NCI-H1417 (cell line): ENCODE measurements around the gene ADAM30.

ENCODE experiments used
- DNase-seq, 3 experiments: peaks; one replicate each; lab custom pipeline; 2025; lab: John Stamatoyannopoulos, UW

Gene ADAM30

GRCh38 chr1:119908661-119909060 lies 12.3 kb upstream of the ADAM30 start:
- peak; percentile 14 to 68 (median 65) for DNase-seq

- no peak for DNase-seq
These were observed 10.8 kb upstream of the ADAM30 start for GRCh38 chr1:119906927-119907652.

DNA sequence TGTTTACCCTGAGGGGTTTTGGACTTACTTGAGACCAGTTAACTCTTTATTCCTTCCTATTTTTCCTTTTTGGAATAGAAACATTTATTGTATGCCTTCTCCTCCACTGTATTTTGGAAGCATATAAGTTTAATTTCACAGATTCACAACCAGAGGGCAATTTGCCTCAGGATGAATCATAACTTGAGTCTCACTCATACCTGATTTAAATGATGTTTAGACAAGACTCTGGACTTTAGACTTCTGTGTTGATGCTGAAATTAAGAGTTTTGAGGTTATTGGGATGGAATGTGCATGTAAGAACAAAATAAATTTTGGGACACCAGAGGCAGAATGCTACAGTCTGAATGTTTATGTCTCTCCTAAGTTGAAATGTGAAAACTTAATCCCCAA lies 7.1 kb upstream of the ADAM30 start:
- DNase-seq = no peak

GRCh38 chr1:119902775-119903442 lies 6.6 kb upstream of the ADAM30 start:
- DNase-seq = no peak

DNA sequence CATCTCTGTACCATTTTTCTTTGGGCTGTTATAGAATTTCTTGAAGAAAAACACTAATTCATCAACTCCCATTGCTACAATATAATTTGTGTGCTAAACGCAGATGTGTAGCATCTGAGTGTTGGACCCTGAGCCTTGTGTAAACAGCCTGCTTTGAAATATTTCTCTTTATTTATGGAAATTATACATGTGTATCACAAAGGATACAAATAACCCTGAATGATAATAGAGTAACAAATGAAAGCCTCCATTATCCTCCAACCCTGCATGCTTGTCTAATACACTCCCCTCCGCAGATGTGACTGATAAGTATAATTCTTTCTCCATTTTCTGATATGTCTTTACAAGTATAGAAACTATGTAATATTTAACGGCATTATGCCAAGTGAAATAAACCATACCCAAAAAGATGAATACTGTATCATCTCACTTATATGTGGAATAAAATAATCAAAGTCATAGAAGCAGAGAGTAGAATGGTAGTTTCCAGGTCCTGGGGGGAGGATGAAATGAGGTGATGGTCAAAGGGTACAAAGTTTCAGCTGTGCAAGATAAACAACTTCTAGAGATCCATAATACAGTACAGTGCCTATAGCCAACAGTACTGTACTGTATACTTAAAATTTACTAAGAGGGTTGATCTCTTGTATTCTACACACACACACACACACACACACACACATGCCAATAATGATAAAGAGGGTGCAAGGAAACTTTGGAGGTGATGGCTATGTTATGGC lies 2.8 kb upstream of the ADAM30 start:
- peak in 2 of 3 experiments; percentile 11 to 53 for DNase-seq

GRCh38 chr1:119898530-119898929 lies 2.2 kb upstream of the ADAM30 start:
- DNase-seq = peak in 1 of 3 experiments; percentile 32

- no peak for DNase-seq
These were observed 1.2 kb downstream of the ADAM30 start for GRCh38 chr1:119895102-119895501.

DNA sequence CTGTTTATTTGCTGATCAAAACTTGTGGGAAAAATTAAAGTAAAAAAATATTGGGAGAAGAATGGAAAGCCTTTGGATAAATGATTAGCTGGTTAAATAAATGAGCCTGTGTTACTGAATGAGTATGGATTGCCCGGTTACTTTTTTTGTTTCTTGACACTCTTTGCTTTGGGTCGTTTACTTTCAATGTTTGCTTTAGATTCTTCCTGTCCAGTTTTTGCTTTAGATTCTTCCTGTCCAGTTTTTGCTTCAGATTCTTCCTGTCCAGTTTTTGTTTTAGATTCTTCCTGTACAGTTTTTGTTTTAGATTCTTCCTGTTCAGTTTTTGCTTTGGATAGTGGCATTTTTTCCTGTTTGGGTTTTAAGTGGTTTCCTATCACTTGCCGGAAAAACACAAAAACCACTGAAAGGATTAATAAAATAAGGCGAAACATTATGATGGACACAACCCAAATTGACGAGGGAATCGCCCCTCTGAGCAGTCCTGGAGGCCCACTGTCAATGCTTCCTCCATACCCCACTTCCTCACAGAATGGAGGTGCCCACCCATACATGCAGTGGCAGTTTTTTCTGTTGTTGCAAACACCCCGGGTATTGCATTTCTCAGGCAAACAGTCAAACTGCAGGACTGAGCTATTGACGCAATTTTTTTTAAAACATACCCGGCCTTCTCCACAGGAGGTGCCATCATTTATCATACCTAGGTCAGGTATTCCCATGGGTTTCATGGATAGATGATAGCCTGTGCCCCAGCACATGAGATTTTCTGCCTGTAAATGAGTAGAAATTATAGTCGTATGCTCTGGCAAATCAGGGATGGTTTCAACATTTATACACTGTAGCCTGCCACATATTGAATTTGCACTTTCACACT lies 2.3 kb downstream of the ADAM30 start:
- DNase-seq = peak in 1 of 3 experiments; percentile 15

GRCh38 chr1:119893238-119893791 lies 3.0 kb downstream of the ADAM30 start:
- no peak for DNase-seq

- DNase-seq = no peak
These were observed 4.9 kb downstream of the ADAM30 start for GRCh38 chr1:119891386-119891785.

DNA sequence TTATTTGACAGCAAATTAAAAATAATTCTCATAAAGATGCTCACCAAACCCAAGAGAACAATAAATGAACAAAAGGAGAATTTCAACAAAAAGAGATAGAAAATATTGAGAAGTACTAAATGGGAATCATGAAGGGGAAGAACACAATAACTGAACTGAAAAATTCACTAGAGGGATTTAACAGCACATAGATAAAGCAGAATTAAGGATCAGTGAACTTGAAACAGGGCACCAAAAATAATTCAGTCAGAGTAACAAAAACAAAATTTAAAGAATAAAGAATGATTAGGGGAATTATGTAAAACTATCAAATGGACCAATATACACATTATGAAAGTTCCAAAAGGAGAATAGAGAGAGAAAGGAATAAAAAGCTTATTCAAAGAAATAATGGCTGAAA lies 7.8 kb downstream of the ADAM30 start:
- DNase-seq = no peak

DNA sequence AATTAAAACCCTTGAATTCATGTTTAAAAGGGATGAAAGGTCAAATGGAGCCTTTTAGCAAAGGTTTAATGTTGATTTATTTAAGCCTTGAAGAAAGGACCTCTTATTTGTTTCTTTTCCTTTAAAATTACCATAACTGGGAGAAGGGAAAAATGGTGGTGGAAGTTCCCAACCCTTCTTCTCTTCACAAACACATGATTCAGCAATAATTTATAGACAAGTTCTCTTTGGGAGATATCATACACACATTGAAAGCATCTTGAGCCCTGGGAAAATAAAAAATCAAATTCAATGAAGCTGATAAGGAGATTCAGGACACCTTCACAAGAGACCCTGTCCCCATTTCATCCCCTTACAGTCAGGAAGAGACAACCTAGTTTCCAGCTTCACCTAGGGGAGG lies 8.9 kb downstream of the ADAM30 start:
- no peak for DNase-seq

DNA sequence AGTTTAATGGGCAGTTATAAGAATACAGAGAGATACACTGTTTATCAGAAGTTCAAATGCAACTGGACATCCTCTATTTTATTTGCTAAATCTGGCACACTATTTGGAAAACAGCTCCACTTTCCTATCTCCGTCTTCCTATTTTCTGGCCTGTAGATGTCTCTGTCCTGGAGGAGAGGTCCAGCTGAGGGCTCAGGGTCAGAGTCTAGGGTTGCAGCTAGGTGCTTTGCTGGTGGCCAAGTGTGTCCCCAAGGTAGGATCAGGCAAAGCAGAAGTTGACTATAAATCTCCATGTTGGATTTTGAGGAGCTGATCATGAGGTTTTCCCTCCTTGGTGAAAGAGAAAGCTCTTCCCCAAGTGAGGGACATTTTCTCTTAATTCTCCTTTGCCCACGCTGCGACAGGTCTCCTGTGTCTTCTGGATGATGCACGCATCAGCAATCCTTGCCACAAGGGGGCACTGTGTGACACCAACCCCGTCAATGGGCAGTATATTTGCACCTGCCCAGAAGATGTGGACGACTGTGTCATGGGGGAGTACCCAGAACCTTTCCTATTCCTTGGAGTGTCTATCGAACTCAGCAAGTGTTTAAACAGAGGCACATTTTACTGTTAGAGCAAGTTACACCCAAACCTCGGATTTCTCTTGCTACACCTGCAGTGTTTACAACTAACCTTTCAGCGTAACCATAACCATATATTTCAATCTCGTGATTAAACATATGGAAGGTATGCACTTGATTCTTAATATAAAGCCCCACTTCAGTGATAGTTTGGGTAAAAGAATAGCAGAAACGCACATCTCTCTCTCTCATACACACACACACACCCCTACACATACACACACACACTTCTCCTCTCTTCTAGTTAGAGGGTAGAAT lies 10.2 kb downstream of the ADAM30 start:
- peak; percentile 4 to 71 (median 59) for DNase-seq

- no peak for DNase-seq
These were observed 11.6 kb downstream of the ADAM30 start for GRCh38 chr1:119884711-119885110.

DNA sequence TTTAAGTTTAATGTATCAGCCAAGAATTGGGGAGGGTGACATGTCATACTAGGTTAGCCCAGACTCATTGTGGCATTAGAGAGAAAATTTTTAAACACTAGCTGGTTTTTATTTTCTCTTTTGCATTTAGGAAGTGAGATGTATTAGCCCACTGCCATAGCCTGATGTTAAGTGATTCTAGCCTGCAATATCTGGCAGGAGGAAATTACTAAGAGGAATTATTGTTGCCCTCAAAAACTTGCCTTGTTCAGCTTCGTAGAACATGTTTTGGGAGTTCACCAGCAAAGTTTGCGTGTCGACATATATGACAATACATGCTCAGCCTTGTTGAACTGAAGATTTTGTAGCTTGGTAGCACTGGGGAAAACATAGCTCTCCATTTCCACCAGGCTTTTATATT lies 12.5 kb downstream of the ADAM30 start:
- no peak for DNase-seq

DNA sequence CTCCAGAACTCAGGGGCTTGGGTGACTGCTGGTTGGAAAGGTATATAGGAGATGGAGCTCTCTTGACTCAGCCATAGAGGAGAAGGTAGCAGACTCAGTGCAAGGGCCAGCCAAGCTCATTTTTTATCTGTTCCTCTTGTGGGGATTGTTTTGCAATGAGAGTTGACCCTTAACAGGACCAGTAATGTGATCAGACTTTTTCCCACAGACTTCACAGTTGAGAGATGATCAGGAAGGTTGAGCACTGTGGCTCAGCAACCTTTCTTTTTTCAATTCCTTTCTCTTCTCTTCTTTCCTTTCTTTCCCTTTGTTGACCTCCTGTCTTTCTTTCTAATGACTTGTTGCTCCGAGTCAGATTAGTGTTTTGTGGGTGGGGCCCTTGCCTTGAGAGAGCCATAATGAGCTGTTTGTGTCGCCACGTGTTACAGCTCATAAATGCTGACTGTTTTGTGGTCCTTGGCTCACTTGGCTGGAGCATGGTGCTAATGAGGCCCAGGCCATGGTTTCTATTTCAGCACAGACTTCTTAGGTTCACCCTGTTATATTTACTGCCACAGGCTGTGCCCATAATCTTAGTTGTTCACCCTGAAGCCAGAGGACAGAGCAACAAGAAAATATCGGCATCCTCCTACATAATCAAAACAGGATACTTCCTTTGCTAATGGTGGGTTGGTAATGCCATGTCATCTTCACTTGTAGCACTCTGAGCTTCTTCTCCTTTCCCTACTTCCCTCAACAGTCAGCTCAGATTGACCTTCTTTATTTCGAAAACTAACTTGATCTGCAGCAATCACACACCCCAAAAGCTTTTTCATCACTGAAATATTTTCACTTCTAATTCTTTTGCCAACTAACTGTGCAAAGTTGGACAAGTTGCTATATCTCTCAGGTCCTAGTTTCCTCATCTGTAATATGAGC lies 13.9 kb downstream of the ADAM30 start:
- DNase-seq = peak in 1 of 3 experiments; percentile 10

DNA sequence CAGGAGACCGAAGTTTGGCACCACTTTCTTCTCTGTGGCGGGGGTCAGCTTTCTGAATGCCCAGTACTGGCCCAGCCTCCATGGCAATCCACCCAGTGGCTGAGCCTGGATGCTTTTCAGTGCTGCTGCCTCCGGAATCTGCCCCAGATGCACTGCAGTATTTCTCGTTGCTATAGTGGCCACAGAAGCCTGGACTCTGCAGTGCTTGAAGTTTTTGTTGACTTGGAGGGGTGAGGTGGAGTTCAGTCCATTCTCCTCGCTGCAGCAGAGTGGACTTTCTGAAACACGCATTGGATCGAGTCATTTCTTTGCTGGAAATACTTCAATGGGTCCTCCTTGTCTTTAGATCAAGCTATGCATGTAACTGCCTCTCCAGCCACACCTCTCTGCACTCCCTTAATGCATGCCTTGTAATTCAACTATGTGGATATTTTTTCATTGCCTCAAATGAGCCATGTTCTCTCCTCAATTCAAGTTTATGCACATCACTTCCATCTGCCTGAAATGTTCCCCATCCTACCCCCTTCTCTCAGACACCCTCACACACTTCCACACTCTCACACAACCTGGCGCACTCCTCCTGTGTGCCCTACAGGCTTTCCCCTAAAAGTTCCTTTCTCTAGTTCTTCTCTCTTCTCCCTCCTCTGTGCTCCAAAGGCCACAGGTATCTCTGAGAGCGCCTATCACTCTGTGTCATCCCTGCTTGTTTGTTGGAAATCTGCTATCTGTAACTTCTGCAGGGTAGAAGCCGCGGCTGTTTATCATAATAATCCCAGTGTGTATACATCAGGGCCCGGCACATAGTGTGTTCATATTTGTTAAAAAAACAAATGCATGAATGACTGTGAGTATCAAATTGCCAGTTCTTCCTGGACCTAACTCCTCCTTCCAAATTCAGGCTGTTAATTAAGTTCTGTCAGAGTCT lies 16.5 kb downstream of the ADAM30 start:
- DNase-seq = no peak

GRCh38 chr1:119878171-119878570 lies 18.1 kb downstream of the ADAM30 start:
- peak in 2 of 3 experiments; percentile 49 to 82 for DNase-seq
